ENCODE measurements around the gene ACTN2.

- TF ChIP-seq CTCF (IDR thresholded peaks at IDR 0.05) (no peak), POLR2AphosphoS5 (IDR thresholded peaks at IDR 0.05) (no peak), POLR2A (IDR thresholded peaks at IDR 0.05) (no peak), EP300 (IDR thresholded peaks at IDR 0.05) (no peak)
Measured at GRCh38 chr1:236747311-236747985, 61.1 kb downstream of the ACTN2 start.
